GM12874 (cell line): ENCODE data around the gene ITGAD.

Source experiments
- CTCF ChIP-seq: IDR thresholded peaks from 2 replicates; pipeline ENCODE4 v1.5.1; 2011; ENCODE audit warnings: low read depth, mild to moderate bottlenecking, control low read depth, low read length, moderate library complexity; ENCODE audit not compliant: insufficient read depth

ITGAD gene

DNA sequence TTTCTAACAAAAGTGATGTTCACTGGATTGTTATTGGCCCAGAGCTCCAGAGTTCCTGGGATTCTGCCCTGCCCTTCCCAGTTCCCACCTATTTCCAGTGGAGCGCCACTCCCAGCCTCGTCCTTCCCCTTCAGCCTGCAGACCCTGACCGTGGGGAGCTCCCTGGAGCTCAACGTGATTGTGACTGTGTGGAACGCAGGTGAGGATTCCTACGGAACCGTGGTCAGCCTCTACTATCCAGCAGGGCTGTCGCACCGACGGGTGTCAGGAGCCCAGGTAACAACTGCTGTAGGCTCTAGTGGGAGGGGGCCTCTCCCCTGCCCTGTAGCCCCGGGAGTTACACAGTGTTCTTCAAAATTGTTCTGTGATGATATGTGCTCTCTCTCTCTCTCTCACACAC, 23.2 kb downstream of the ITGAD start:
- TF ChIP-seq CTCF: no peak

DNA sequence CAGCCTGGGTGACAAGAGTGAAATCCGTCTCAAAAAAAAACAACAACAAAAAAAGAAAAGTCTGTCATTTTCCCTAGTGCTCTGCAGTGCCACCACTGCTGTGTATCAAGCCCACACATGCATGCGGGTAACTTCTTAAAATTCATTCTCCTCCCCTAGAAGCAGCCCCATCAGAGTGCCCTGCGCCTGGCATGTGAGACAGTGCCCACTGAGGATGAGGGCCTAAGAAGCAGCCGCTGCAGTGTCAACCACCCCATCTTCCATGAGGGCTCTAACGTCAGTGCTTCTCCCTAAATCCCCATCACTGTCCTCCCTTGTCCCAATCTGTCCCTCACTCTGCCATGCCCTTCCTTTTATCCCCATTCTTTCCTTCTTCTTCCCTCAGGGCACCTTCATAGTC, 24.8 kb downstream of the ITGAD start:
- TF ChIP-seq CTCF: no peak

DNA sequence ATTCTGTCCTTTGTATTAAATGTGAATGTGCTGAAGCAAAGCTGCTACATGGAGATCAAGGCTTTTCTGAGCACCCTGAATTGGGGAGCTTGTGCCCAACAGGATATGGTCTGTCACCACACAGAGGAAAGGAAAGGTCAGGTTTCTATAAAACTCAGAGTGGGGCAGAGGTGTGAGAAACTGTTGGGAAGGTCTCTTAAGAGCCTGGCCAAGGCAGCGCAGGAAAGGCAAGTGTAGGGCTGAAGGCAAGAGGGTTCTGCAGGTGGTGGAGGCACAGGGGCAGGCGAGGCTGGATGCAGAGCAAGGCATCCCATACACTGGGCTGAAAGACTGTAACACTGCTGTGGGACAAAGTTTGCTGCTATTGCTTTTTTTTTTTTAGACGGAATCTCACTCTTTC, 26.9 kb downstream of the ITGAD start:
- TF ChIP-seq CTCF: no peak

GRCh38 chr16:31421587-31421986, 28.5 kb downstream of the ITGAD start:
- TF ChIP-seq CTCF: no peak

GRCh38 chr16:31423241-31423640, 30.1 kb downstream of the ITGAD start:
- TF ChIP-seq CTCF: no peak

DNA sequence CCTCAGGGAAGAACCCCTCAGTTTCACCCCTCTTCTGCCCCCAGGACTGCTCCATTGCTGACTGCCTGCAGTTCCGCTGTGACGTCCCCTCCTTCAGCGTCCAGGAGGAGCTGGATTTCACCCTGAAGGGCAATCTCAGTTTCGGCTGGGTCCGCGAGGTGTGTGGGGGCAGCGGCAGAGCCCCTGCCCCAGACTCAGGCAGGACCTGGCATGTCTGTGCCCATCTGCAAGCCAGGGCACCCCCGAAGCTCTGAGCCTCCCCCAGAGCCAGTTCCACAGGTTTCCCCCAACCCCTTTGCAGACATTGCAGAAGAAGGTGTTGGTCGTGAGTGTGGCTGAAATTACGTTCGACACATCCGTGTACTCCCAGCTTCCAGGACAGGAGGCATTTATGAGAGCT, 30.7 kb downstream of the ITGAD start:
- TF ChIP-seq CTCF: no peak

- TF ChIP-seq CTCF: no peak
Measured at GRCh38 chr16:31427441-31428278, 34.5 kb downstream of the ITGAD start.

DNA sequence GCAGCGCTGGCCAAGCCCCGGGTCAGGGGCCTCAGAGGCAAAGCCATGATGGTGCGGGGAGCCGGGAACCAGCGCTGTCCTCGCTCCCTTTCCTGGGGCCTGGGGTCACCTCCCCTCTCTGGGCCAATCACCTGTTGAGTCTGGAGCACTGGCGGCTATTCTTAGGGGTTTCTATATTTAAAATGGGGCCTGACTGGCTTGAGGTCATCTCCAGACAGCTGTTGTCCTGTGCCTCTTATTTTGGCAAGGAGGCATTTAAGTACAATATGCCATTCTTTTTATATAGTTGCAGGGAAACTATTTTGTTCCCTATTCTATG, 35.1 kb downstream of the ITGAD start, which contains the start of gene COX6A2:
COX6A2 (minus strand) TSS at position 82 of the 319 bp plus-strand sequence; CDS start at position 47, 35 bp downstream.
- no peak for TF ChIP-seq CTCF
